GM19455 (cell line): ENCODE results near the gene FBXO41.

Source experiments
- ATAC-seq: cut with Tn5 transposase; IDR thresholded peaks from one replicate; pipeline ENCODE4 v1.9.1; 2021; ENCODE audit not compliant: unreplicated experiment

Gene FBXO41

DNA sequence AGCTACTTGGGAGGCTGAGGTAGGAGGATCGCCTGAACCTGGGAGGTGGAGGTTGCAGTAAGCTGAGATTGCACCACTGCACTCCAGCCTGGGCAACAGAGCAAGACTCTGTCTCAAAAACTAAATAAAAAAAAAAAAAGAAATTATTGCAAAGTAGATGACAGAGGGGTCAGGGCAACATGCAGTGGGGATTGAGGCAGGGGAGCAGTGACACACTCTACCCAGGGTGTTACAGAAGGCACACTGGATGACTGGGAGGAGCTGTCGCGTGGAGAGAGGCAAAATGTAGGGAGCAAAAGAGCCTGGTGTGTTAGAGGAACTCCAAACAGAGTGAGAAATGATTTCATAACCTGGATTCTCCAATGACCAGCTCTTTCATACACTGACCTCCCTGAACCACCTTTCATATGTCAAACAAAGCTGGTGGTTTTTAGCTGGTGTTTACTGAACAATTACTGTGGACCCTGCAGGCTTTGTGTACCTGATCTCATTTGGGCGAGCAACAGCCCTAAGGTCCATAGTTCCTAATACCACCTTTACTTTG, 22.1 kb downstream of the FBXO41 start:
- ATAC-seq = no peak

DNA sequence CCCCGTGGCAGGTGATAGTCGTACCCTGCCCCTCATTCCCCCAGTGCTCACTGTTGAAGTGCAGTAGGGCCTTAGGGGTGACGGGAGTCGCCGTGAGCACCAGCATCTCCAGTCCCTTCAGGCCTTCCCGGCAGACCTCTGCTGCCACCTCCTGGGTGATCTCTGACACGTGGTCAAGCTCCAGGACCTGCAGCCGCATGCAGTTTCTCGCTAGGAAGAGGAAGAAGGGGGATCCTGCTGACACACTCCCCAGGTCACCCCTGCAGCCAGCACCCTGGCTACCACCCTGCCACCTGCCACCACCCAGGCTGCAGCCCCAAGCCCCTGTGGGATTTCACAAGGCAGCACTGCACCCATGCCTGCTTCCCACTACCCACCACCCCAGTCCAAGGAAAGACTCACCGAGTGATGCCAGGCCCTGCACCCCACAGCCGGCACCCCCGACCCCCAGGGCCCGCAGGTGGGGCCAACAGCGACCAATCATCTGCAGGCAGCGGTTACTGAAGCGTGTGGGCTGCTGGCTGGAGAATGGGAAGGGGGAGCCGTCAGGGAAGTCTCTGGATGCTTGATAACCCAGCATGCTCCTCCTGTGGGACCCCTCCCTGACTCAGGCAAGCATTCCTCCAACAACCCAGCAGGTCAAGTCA, 23.8 kb downstream of the FBXO41 start:
- no peak for ATAC-seq

DNA sequence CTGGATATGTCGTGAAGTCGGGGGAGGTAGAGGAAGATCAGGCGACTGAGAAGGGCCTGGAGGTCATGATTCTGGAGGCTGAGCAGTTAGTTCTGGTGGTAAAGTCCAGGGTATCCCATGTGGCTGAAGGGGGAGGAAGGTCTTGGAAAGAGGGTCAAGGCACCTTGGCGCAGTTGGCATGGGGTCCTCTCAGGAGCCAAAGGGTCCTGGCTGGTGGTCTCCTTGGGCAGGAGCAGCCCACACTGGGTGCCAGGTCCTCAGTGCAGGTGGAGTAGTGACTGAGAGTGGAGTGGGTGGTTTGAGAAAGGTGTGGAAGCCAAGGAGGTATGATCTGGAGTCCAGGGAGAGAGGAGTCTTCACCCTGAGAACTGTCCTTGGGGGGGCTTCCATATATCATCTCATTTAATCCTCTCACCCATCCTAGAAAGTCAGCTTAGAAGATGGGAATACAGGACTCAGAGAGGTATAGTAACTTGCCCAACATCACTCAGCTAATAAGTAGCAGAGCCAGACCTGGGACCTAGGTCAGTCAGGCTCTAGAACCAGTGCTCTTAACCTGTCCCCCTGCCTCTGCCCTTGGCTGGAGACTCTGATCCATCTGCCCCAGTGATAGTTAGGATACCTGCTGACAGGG, 24.5 kb downstream of the FBXO41 start:
- no peak for ATAC-seq

DNA sequence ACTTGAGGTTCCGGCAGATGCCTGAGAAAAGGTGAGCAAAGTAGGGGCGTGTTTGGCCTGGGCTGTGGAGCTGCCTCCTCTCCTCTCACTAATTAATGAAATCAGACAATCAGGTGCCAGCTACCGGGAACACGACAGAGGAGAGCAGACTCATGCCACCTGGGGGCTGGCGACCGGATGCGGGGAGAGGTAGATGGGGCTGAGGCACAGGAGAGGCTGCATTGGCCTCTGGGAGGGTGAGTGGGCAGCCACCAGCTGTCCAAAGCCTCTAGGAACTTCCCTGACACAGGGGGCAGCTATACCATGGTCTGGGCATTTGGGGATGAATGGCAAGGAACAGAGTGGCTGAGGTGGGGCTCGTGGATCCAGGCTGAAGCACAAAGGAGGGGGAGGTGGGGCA, 25.0 kb downstream of the FBXO41 start:
- ATAC-seq = no peak

DNA sequence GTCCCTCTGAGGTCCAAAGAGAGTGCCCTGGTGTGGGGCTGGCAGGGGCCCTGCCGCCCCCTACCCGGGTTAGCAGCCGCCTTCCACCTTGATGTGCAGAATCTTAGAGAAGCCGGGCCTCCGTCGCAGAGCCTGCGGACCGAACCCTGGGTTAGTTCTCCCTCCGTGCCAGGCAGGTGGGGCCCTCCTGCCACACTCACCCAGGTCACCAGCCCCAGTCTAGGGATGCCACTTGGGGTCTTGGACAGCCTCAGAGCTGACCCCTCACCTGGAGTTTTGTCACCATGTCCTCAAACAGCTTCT, 25.4 kb downstream of the FBXO41 start:
- ATAC-seq = no peak

DNA sequence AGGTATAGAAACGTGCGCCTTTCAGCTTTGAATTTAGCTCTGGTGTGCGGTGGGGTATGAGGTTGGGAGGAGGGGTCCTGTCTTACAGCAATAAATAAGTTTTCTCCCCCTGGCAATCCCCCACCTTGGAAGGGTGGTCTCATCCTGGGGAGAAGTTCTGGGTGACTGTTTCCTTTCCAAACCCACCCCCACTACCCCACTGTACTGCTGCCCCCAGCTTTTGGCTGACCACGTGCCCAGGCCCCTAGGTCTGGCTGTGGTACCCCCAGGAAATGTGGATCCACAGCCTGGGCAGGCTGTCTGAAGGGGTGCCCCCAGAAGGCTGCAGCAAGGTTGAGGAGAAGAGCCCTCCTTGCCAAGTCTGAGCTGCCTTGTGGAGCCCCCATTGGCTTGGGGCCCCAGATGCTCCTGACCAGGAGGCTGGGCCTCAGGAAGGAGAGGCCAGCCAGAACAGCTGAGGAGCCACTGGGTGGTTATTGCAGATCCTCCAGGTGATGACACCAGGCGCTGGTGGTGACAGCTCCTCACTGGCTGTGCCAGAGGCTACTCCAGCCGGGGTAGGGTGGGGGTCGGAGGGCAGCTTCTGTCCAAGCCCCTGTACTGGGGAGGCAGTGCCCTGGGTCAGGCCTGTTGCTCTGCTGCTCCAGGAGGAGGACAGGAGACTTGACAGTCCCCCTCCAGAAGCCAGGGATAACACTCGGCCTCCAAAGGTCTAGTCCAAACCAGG, 25.9 kb downstream of the FBXO41 start:
- no peak for ATAC-seq

DNA sequence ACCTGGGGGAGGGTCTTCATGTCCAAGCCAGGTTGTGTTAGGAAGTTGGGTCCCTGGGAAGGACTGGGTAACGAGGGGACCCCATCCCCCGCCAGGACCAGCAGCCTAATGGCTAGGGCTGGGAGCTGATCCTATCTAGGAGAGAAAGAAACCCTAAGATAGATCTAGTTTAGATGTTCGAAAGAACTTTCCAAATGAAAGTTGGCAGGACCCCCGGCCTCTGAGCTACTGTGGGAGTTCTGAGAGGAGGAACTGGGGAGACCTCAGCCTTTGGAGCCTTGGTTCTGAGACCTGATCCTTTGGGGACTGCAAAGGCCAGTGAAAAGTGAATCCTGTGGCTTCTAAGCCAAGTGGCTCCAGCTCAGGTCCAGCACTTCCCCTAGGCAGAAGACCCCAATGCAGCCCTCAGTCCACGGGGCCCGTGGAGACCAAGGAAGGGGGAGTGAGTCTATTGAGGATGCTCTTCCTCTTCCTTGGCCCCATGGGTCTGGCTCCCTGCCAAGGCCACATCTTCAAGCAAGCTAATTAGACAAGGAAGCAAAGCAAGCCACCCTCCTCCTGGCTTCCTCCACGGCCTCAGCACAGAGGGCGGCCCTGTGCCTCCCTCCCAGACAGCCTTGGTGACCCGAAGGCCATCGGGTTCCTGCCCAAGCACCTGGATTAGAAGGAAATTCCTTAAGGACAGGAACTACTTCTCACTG, 26.7 kb downstream of the FBXO41 start:
- ATAC-seq = no peak

DNA sequence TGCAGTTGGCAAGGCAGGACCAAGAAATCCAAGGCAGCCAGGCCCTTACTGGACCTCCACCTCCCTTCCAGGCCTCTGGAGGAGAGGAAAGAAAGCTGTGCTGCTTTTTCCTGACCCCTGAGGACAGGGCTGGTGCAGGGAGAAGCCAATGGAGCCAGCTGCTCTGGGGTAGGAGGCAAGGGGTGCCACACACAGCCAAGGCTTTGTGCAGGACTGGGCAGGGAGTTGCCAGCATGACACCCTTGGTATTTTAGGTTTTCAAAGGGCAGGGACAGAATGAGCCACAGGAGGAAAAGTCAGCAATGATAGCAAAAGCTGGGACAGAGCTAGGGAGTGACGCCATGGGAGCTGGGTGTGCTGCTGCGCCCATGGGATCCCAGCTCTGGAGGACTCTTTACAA, 27.3 kb downstream of the FBXO41 start:
- no peak for ATAC-seq

DNA sequence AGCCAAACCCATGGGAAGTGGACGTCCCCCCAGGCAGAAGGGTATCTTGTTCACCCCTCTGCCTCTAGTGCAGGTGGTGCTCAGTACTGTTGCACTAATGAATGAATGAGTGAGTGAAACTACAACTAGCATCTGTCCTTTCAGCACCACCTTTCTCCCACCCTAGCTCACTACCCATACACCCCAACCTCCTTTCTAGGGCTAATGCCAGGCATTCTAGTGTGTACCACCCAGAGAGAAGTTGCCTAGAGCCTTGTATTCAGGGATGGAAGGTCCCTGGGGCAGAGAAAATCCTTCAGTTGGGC, 27.7 kb downstream of the FBXO41 start:
- ATAC-seq = no peak

DNA sequence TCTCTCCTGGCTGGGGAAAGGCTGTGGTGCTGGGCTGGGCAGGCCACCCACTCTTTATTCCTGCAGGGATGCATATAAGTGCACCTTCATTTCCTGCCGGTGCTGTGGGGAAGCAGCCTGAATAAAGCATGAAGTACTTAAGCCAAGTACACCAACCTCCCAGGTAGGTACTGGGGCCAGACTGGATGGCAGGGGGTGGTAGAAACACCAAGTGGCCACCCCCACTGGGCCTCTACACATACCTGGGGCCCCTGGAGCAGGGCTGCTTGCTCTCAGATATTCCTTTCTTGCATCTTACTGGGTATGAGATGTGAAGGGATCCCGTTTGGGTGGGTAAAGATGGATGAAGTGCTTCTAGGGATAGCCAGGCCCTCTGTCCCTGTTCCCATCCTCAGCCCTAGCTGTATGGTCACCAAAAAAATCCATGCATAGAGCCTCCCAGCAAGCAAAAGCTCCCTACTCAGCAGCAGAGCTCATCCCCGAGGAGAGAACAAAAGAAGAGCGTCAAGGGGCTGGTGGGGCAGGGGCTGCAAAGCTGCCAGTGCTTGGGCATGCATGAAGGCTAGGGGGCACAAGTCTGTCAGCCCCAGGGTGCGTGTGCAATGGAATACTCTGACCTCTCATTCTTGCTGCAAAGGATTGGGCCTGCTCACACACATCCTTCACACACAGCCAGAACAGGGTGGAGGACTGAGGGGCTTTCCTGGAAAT, 28.2 kb downstream of the FBXO41 start:
- ATAC-seq = no peak

DNA sequence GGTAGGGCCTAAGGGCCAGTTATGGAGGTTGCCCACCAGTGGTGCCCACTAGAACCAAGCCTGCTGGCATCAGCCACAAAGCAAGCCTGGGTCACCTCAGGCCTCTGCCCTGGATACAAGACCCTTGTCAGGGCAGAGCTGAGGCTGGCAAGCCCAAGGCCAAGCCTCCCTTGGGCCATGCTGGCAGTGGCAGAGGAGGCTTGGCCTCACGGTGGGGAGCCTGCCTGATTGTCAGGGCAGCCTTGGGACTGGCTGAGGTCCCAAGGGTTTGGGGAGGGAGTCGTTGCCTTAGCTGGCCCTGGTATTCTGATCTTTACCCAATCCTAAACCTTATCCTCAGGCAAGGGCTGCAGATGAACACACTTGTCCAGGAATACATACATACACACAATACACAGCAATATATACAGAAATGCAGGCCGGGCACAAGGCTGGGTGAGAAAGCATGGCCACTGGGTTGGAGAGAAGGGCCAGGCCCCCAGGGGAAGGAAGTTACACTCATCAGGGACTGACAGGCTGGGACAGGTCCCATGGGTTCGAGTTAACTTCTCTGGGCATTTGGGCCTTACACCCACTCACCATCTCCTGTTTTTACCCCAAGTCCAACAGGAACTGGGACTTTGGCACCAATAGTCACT, 29.2 kb downstream of the FBXO41 start:
- no peak for ATAC-seq

DNA sequence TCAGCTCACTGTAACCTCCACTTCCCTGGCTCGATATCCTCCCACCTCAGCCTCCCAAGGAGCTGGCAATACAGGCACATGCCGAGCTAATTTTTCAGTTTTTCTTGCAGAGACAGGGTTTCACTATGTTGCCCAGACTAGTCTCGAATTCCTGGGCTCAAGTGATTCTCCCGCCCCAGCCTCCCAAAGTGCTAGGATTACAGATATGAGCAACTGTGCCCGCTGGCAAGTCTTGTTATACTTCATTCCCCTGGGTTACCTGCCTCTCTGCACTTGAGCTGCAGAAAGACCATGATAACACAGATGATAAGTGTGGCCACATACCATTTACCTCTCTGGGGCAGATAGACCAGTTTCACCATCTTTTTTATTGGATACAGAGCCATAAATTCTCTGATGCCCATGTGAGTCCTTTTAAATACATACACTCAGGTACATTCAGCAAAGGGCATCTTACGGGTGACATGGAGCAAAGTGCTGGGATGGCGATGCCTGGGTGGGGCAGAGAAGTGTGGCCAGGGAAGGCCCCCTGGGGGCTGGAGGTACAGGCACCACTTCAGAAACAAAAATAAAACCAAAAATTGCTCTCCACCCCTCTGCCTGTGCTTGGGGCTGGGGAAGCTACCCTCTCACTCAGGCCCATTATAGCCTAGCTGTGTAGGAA, 29.8 kb downstream of the FBXO41 start:
- ATAC-seq = no peak

DNA sequence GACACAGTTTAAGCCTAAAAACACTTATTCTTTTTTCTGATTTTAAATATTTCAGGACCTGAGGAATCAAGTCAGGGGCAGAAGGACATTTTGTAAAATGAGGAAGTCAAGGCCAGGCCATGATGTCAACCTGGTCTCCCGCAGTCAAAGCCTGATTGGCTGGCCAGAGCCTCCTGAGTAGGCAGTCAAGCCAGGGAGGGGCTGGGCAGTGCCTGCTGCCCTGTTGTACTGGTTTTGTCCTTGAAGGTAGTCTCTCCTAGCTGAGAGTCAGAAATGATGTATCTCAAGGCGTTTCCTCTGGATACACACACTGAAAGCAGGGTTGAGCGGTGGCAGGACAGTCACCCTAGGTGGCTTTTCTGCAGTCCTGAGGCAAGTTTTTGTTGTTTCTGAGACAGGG, 30.4 kb downstream of the FBXO41 start:
- no peak for ATAC-seq

DNA sequence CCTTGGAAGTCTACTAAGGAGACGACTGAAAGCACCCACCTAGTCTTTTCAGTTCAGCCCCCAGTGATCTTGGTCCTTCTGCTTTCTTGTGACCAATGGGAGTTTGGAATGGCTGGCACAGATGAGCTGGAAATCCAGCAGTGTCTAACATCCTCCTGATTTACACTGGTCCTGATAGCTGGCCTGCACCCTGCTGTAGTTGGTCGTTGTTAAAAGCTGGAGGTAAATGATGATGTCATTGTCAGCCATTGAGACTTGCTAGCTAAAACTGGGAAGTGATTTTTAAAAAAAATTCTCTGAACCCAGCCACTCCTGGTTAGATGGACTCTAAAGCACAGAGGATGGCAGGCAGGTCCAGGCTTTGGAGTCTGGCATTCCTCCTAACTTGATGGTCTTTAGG, 30.9 kb downstream of the FBXO41 start:
- ATAC-seq = no peak

DNA sequence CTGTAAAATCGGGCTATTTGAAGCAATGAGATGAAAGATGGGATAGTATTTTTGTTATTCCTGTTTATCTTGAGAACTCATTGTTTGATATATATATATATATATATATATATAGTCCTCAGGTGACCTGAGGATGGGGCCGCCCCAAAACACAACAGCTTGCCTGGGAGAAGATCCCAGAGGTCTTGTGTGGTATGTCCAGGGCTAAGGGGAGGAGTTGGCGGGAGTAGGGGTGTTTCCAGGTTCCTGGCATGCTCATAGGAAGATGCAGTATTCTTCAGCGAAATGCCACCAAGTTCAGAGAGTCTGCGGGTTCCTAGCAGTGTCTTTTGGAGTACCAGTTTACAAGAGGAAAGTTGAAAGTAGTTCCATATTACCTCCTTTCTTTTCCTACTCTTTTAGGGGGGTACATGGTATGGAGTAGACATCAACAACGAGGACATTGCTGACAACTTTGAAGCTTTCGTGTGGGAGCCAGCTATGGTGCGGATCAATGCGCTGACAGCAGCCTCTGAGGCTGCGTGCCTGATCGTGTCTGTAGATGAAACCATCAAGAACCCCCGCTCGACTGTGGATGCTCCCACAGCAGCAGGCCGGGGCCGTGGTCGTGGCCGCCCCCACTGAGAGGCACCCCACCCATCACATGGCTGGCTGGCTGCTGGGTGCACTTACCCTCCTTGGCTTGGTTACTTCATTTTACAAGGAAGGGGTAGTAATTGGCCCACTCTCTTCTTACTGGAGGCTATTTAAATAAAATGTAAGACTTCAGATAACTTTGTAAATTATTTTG, 31.8 kb downstream of the FBXO41 start:
- ATAC-seq = no peak

DNA sequence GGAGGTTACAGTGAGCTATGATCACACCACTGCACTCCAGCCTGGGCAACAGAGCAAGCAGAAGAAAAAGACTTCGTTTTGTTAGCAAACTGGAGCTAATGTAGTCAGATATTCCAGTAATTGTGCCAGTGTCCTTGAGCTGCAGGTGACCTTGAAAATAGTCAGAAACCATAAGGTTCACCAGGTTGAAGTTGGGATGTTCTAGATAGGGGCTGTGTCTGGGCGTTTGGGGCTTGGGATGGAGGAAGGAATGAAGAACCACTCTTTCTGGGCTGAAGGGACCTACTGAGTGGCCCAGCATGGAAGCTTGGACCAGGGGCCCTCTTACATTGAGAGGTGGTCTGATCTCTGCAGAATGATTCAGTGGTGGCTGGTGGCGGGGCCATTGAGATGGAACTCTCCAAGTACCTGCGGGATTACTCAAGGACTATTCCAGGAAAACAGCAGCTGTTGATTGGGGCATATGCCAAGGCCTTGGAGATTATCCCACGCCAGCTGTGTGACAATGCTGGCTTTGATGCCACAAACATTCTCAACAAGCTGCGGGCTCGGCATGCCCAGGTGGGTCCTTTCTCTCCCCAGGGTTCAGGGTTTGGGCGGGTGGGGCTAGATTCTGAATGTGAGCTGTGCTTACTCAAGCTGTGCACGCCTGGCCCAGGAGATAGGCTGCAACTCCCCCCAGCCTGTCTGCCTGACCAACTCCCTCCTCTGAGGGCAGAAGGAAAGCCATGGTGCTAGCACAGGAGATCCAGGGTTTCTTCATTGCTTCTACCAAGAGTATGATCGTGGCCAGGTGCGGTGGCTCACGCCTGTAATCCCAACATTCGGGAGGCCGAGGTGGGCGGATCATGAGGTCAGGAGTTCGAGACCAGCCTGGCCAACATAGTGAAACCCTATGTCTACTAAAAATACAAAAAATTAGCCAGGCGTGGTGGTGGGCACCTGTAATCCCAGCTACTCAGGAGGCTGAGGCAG, 33.1 kb downstream of the FBXO41 start:
- no peak for ATAC-seq

DNA sequence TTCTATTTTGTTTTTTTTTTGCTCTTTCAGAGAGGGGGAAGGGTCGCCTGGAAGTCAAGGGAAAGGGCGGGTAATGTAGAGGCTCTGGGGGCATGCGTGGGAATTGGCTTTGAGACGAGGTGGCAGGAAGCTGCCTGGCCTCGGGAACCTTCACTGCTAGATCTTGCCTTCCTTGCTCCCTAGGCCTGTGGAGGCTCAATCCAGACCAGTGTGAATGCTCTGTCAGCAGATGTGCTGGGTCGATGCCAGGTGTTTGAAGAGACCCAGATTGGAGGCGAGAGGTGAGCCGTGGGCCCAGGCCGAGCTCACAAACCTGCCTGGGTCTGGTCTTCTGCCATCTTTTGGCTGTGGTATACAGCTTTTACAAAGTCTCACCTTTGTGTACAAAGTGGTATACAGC, 34.6 kb downstream of the FBXO41 start:
- ATAC-seq = no peak

DNA sequence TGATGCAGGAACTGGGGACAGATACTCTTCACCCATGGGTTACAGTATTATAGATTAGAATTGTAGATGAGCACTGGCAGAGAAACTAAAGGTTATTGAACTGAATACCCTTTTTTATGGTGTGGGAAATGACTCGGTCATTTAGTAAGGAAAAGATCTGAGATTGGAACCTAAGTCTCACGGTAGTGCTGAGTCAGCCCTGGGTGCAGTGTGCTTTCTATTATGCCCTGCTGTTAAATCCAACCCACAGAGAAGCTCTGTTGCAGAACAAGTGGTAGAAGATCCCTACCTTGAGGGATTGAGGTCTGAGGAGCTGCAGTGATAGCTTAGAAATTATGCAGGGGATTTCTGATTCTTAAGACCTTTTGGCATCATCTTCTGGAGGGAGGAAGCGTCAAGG, 37.4 kb downstream of the FBXO41 start:
- no peak for ATAC-seq
